ENCODE data around the gene ITGB3.

ITGB3 gene

GRCh38 chr17:47287639-47288038 lies 34.0 kb downstream of the ITGB3 start:
- no peaks in the 10 kb centered on the region for H3K9me3 Mint-ChIP-seq
- H3K27ac Mint-ChIP-seq, result no peak overlapping the region
- no peaks in the 10 kb centered on the region for H3K36me3 Mint-ChIP-seq (ENCODE audit: low read depth)
- no peaks in the 10 kb centered on the region for H3K27me3 Mint-ChIP-seq
- no peak overlapping the region for H3K4me3 Mint-ChIP-seq
- no peaks in the 10 kb centered on the region for H3K4me1 Mint-ChIP-seq (ENCODE audit: low read depth)

DNA sequence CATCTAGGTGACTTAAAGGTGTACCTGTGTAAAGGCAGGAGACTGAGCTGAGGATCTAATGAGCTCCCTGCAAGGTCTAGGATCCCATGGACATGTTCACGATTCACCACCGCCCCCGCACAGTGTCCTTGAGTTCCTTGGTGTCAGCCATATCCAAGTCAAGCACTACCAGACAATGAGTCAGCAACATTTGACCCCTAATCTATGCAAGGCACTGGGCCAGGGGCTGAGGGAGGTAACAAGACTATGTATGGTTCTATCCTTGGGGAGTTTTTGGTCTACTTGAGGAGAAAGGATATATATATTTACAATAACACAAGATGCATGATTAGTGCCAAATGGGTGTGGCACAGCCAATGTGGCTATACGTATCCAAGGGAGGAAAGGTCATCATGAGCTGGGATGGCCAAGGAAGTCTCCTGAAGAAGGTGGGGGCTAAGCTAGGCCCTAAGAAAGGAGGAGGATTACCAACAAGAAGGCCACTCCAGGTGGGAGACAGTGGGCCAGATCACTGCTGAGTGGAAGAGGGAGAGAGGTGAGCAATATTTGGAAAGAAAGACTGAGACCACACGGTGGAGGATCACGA lies 35.0 kb downstream of the ITGB3 start:
- Mint-ChIP-seq H3K36me3 (ENCODE audit: low read depth) (no peaks in the 10 kb centered on the region), H3K27ac (no peak overlapping the region), H3K9me3 (no peaks in the 10 kb centered on the region), H3K27me3 (no peaks in the 10 kb centered on the region), H3K4me1 (ENCODE audit: low read depth) (peaks cover under 1% of the 10 kb centered on the region), H3K4me3 (no peak overlapping the region)

- H3K27ac Mint-ChIP-seq, result no peak overlapping the region
- H3K4me1 Mint-ChIP-seq (ENCODE audit: low read depth), result peaks cover 5% of the 10 kb centered on the region
- no peaks in the 10 kb centered on the region for H3K9me3 Mint-ChIP-seq
- no peaks in the 10 kb centered on the region for H3K36me3 Mint-ChIP-seq (ENCODE audit: low read depth)
- no peaks in the 10 kb centered on the region for H3K27me3 Mint-ChIP-seq
- H3K4me3 Mint-ChIP-seq, result no peak overlapping the region
Observed at GRCh38 chr17:47289302-47289701, 35.7 kb downstream of the ITGB3 start.

DNA sequence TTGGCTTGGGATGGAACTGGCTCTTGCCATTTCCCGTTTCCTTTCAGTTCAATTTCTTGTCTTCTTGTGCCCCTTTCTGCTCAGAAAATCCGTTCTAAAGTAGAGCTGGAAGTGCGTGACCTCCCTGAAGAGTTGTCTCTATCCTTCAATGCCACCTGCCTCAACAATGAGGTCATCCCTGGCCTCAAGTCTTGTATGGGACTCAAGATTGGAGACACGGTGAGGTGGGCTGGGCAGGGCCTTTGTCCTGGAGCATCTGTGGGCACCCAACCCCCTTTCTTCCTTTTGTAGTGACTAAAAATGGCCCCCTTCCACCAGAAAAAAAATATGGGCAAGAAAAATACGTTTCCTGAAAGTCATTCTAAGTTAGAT lies 37.2 kb downstream of the ITGB3 start:
- no peaks in the 10 kb centered on the region for H3K9me3 Mint-ChIP-seq
- H3K27me3 Mint-ChIP-seq, result no peaks in the 10 kb centered on the region
- H3K4me1 Mint-ChIP-seq (ENCODE audit: low read depth), result peaks cover 7% of the 10 kb centered on the region
- H3K4me3 Mint-ChIP-seq, result no peak overlapping the region
- no peak overlapping the region for H3K27ac Mint-ChIP-seq
- no peaks in the 10 kb centered on the region for H3K36me3 Mint-ChIP-seq (ENCODE audit: low read depth)

DNA sequence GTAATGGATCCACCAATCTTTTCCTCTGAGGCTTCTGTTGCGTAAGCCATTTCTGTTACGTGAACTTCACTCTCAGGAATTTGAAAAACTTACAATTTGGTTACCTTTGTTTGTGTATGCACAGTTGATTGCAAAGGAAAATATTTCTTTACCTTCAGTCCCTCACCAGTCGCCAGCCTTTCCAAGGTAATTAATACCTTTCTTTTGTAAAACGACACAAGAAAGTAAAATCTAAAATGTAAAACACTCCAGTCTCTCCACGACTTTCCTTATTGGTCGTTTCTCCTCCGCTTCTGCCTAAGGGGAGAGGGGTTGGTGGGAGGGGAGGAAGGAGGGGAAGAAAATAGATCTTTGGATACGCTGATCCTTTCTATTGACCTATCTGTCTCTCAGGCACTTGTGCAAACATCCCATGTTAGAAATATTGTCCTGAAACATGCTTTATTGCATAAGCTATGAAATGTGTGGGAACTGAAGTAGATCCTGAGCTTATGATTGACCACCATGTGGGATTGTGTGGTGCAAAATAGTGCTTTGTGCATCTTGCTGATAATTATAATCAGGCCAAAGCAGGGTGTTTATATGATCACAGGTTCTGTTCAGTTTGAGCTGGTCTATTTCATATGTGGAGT lies 37.7 kb downstream of the ITGB3 start:
- Mint-ChIP-seq H3K27me3 (no peaks in the 10 kb centered on the region), H3K27ac (no peak overlapping the region), H3K4me3 (no peak overlapping the region), H3K36me3 (ENCODE audit: low read depth) (no peaks in the 10 kb centered on the region), H3K4me1 (ENCODE audit: low read depth) (peaks cover 7% of the 10 kb centered on the region), H3K9me3 (no peaks in the 10 kb centered on the region)

- Mint-ChIP-seq H3K4me3 (no peak overlapping the region), H3K4me1 (ENCODE audit: low read depth) (peaks cover 7% of the 10 kb centered on the region), H3K9me3 (no peaks in the 10 kb centered on the region), H3K27ac (no peak overlapping the region), H3K27me3 (no peaks in the 10 kb centered on the region), H3K36me3 (ENCODE audit: low read depth) (no peaks in the 10 kb centered on the region)
Observed at GRCh38 chr17:47292206-47292605, 38.6 kb downstream of the ITGB3 start.

DNA sequence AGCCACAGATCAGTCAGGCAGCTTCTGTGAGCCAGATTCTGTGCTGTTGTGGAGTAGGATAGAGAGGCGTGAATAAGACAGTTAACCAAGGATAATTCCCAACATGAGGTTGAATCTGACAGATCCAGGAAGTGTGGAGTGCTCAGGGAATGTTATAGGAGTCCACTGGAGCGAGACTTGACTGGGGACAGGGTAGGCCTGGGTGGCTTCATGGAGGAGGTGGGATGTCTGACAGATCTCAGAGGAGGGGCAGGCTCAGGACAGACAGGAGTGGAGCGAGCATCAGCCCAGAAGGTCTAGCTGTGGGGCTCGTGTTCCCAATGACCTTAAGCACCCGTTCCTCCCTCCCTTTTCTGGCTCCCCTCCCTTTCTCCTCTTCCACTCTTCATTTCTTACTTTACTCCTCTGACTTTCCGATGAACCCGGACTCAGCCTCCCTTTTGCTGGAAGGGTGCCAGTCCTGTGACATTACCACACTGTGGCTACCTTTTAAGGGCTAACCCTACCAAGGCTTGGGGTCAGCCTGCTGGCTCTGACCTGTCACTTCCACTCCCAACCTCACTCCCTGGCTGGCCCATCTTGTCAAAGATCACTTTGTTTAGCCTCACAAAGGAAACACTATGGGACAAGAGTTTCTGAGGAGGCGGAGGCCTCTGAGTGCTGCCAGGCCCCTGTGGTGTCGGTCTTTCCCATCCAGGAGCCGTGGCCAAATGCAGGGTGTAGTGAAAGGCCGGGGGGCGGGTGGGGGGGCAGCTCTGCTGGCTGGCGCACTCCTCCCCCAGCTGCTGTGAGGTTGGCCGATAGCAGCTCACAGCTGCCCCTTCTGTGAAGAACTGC lies 41.6 kb downstream of the ITGB3 start:
- Mint-ChIP-seq H3K27ac (no peak overlapping the region), H3K4me1 (ENCODE audit: low read depth) (peaks cover 7% of the 10 kb centered on the region), H3K4me3 (no peak overlapping the region), H3K36me3 (ENCODE audit: low read depth) (no peaks in the 10 kb centered on the region), H3K27me3 (no peaks in the 10 kb centered on the region), H3K9me3 (no peaks in the 10 kb centered on the region)

DNA sequence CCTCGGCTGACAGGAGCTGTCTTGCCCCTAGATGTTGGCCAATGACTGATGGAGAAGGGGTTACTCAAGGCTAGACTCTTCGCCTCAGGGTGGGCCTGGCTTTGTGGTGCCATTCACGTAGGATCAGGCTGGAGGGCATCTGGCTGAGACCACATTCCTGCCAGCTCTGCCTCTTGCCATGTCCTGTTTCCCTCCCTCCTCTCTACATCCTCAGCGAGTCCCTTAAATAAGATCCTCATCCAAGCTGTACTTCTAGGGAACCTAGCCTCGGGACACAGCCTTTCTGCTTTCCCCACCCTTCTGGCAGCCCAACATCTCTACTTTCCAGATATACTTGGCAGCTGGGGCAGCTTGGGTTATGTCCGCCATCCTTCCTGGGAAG lies 42.2 kb downstream of the ITGB3 start:
- Mint-ChIP-seq H3K36me3 (ENCODE audit: low read depth) (no peaks in the 10 kb centered on the region), H3K4me3 (no peak overlapping the region), H3K27me3 (no peaks in the 10 kb centered on the region), H3K27ac (no peak overlapping the region), H3K4me1 (ENCODE audit: low read depth) (peaks cover 7% of the 10 kb centered on the region), H3K9me3 (no peaks in the 10 kb centered on the region)

DNA sequence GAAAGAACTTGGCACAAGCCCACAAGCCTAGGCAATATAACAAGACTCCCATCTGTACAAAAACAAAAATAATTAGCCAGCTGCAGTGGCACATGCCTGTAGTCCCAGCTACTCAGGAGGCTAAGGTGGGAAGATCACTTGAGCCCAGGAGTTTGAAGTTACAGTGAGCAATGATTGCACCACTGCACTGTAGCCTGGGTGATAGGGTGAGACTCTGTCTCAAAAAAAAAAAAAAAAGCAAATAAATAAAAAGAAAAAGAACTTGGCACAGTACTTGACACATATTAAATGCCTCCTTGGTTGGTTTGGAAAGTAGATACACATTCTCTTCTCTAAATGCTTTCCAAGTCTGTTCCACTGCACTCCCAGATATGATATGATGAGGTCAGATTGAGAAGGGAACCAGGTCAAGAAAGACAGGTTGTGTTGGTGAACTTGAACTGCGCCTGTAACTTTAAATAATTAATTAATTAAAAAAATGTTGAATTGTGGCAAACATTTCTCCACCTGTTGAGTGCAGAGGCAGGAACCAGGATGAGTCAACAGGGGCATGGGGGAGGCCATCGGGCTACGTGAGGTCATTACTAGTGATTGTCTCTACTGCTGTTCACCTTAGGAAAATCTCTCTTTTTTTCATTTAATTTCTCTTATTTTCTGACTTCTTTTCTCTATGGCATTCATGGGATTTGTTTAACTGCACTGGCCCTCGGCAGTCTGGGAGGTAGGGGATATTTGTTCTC lies 44.2 kb downstream of the ITGB3 start:
- Mint-ChIP-seq H3K27ac (no peak overlapping the region), H3K9me3 (peaks cover 8% of the 10 kb centered on the region), H3K27me3 (no peaks in the 10 kb centered on the region), H3K4me1 (ENCODE audit: low read depth) (peaks cover 7% of the 10 kb centered on the region), H3K36me3 (ENCODE audit: low read depth) (peaks cover 4% of the 10 kb centered on the region), H3K4me3 (no peak overlapping the region)

- Mint-ChIP-seq H3K27me3 (no peaks in the 10 kb centered on the region), H3K9me3 (peaks cover 8% of the 10 kb centered on the region), H3K36me3 (ENCODE audit: low read depth) (peaks cover 4% of the 10 kb centered on the region), H3K4me1 (ENCODE audit: low read depth) (peaks cover 6% of the 10 kb centered on the region), H3K27ac (no peak overlapping the region), H3K4me3 (no peak overlapping the region)
Observed at GRCh38 chr17:47298712-47299111, 45.1 kb downstream of the ITGB3 start.

GRCh38 chr17:47299239-47299910 lies 45.7 kb downstream of the ITGB3 start:
- Mint-ChIP-seq H3K27ac (no peak overlapping the region), H3K4me3 (no peak overlapping the region), H3K36me3 (ENCODE audit: low read depth) (peaks cover 4% of the 10 kb centered on the region), H3K9me3 (peaks cover 8% of the 10 kb centered on the region), H3K4me1 (ENCODE audit: low read depth) (peaks cover 2% of the 10 kb centered on the region), H3K27me3 (no peaks in the 10 kb centered on the region)

DNA sequence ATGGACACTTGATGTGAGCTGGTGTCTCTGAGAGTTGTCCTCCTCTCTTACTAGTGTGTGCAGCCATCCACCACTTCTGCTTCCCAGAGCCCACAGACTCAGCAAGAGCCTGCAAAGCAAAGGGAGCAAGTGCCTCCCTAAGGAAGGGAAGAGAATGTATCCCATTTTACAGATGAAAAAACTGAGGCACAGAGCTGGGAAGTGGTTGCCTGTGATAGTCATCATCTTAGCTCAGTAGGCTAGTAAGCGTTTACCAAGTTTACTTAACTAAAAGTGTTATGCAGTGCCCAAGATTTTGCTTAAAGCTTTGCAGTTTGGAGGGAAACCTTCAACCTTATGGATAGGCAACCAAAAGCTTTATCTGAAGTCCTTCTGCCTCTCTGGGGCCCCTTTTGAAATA lies 47.1 kb downstream of the ITGB3 start:
- no peaks in the 10 kb centered on the region for H3K27me3 Mint-ChIP-seq
- no peak overlapping the region for H3K4me3 Mint-ChIP-seq
- peaks cover 9% of the 10 kb centered on the region for H3K4me1 Mint-ChIP-seq (ENCODE audit: low read depth)
- peaks cover 4% of the 10 kb centered on the region for H3K36me3 Mint-ChIP-seq (ENCODE audit: low read depth)
- no peak overlapping the region for H3K27ac Mint-ChIP-seq
- H3K9me3 Mint-ChIP-seq, result peaks cover 8% of the 10 kb centered on the region

GRCh38 chr17:47301161-47301560 lies 47.5 kb downstream of the ITGB3 start:
- Mint-ChIP-seq H3K27ac (no peak overlapping the region), H3K27me3 (no peaks in the 10 kb centered on the region), H3K36me3 (ENCODE audit: low read depth) (peaks cover 4% of the 10 kb centered on the region), H3K4me1 (ENCODE audit: low read depth) (peaks cover 13% of the 10 kb centered on the region), H3K9me3 (peaks cover 8% of the 10 kb centered on the region), H3K4me3 (no peak overlapping the region)

DNA sequence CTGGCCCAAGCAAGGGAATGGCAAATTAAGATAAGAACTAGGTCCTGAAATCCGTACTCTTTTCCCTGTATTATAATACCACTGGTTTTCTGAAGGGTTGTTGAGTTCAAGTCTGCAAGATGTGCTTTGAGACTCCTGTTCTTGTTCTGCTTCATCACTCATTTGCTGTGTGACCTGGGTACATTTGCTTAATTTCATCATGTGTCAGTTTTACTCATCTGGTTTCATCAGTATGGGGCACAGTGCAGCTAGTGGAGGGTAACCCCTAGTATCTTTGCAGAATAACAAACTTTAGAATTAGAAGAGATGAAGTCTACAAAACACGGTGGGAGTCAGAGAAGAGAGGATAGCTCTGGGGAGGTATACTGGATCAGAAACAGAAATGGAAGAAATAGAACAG lies 48.2 kb downstream of the ITGB3 start:
- Mint-ChIP-seq H3K27me3 (no peaks in the 10 kb centered on the region), H3K36me3 (ENCODE audit: low read depth) (peaks cover 4% of the 10 kb centered on the region), H3K4me3 (no peak overlapping the region), H3K27ac (no peak overlapping the region), H3K9me3 (peaks cover 8% of the 10 kb centered on the region), H3K4me1 (ENCODE audit: low read depth) (peaks cover 15% of the 10 kb centered on the region)

All from stimulated activated naive CD8-positive, alpha-beta T cell treated with anti-CD3 and anti-CD28 coated beads, Interleukin-15, Interleukin-2, amounts not matched to agents 100 ng/mL and 50 ng/mL, for 24 hours (primary cell).